Vagina (tissue), 2 donors: ENCODE results near the gene TMTC1. TPM values are rescaled to one million over a fixed set of nuclear protein-coding genes. Genes with fewer than 3 reads are reported as not detected.

Source experiments
- DNase-seq, 2 donors: peaks; one replicate each; pipeline ENCODE4 v3.0.0-alpha.2; 2017; ENCODE audit errors: extremely low spot score in 2 of 2
- H3K27ac ChIP-seq: fragments of 200-600 bp; sonication (generic); one replicate; pipeline ENCODE4 v1.5.1; 2019
- H3K27me3 ChIP-seq: fragments of 200-600 bp; sonication (generic); one replicate; pipeline ENCODE4 v1.5.1; 2019
- H3K36me3 ChIP-seq, 2 donors: fragments of 200-600 bp; sonication (generic); one replicate each; pipeline ENCODE4 v1.5.1; 2017 to 2019
- H3K4me1 ChIP-seq: fragments of 200-600 bp; sonication (generic); one replicate; pipeline ENCODE4 v1.5.1; 2019
- H3K4me3 ChIP-seq, 2 donors: fragments of 200-600 bp; sonication (generic); 1 replicate in 1 of 2; 2 replicates in 1 of 2; pipeline ENCODE4 v1.5.1; 2016 to 2019
- H3K9me3 ChIP-seq: fragments of 200-600 bp; sonication (generic); one replicate; pipeline ENCODE4 v1.5.1; 2019
- CTCF ChIP-seq, 3 experiments: fragments of 450-650 bp in 2 of 3; fragments of 200-600 bp in 1 of 3; sonication (generic) in 1 of 3; IDR thresholded peaks; one replicate each; pipeline ENCODE4 v1.5.1; 2017 to 2019; ENCODE audit warnings: antibody characterized with exemption in 3 of 3, mild to moderate bottlenecking in 2 of 3, moderate library complexity in 2 of 3
- POLR2A ChIP-seq, 2 donors: fragments of 450-650 bp; IDR thresholded peaks; one replicate each; pipeline ENCODE4 v1.6.1; 2017; ENCODE audit warnings: antibody characterized with exemption in 2 of 2, mild to moderate bottlenecking in 2 of 2, moderate library complexity in 2 of 2
- POLR2AphosphoS5 ChIP-seq, 2 donors: sonication (generic); formaldehyde crosslinking; IDR thresholded peaks; one replicate each; pipeline ENCODE4 v1.9.0; 2017; ENCODE audit warnings: antibody characterized with exemption in 2 of 2, mild to moderate bottlenecking in 2 of 2, low read depth in 1 of 2; ENCODE audit not compliant: insufficient read depth in 1 of 2
- intact Hi-C: fragments of 100-400 bp; cut with DNase I; formaldehyde crosslinking; loops from one replicate; pipeline ENCODE4 v1.15.1; 2023
- total RNA-seq: library from RNA; depleted of rRNA; stranded (reverse); fragments of >200 nt; gene quantifications from one replicate; pipeline ENCODE4 v1.2.3, GENCODE V29; 2016

The TMTC1 gene
- total RNA-seq, 1 donor from 2014 or later, result 63.8 TPM

DNA sequence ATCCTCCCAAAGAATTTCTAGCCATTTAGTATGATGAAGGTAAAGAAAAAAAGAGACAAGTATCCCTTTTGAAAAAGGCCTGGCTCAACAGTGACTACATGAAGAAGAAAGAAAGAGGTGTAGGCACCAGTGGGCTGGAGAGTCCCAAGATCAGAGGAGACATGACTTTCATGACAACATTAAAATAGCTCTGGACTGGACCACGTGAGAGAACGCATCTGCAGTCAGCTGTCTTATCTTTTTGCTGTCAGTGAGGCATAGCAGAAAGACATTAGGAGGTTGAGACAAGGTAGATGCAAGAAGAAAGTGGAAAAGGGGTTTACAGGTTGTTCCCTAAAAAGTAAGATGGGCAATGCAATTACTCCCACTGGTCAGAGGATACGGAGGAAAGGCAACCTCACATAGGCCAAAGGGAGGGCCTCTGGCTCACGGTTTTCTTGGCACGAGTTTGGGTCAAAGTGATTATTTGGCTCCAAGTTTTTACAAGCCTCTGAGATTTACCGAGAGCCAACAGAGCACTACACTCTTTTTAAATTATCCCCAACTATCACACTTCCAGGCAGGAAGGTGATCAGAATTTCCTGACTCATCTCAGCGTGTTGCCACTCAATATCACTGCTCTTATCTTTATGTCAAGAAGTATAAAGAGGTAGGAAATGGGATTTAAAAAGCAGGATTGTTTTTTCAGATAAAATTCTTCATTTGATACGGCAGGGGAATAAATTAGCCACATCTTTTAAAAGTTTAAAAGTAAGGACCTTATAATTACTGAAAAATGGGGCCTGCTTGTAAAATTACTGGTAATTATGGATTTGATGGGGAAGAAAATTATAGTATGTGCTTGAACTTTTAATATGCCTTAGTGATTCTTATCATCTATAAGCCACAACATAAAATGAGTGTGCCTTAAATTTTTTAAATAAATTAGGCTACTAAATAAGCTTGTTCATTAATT is 29.2 kb downstream of the TMTC1 start:
- no peak for TF ChIP-seq CTCF (IDR thresholded peaks at IDR 0.05)
- no peak for TF ChIP-seq POLR2A (IDR thresholded peaks at IDR 0.05)
- TF ChIP-seq POLR2AphosphoS5 (IDR thresholded peaks at IDR 0.05; ENCODE audit: insufficient read depth in 1 of 2, low read depth in 1 of 2), result peak in 1 of 2 donors; percentile 11
- Histone ChIP-seq H3K9me3 (no peaks in the 10 kb centered on the region), H3K36me3 (peaks cover 0 to 20% of the 10 kb centered on the region in 2 donors), H3K27me3 (no peaks in the 10 kb centered on the region), H3K27ac (no peak overlapping the region), H3K4me3 (no peak overlapping the region), H3K4me1 (peaks cover 13% of the 10 kb centered on the region)
- intact Hi-C loops, result no loop called here
- DNase-seq, result no peak

DNA sequence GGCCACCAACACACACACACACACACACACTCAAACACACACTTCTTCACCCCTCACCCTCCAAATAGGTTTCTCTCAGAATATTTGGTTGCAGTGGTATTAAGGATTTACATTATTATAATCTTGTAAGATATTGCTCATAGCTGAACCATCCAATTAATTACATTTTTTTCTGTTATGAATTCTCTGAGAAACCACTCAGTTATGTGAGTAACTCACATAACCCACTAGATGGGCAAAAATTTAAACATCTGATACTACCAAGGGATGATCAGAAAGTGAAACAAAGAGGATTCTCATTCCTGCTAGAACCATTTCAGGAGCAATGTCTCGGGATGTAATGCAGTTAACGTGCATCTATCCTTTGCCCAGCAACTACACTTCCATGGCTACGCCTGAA is 31.6 kb downstream of the TMTC1 start:
- no peak for DNase-seq
- intact Hi-C loops, result no loop called here
- H3K27ac ChIP-seq, result no peak overlapping the region
- peaks cover 13% of the 10 kb centered on the region for H3K4me1 ChIP-seq
- TF ChIP-seq CTCF (IDR thresholded peaks at IDR 0.05), result no peak
- no peak for TF ChIP-seq POLR2A (IDR thresholded peaks at IDR 0.05)
- no peak for TF ChIP-seq POLR2AphosphoS5 (IDR thresholded peaks at IDR 0.05; ENCODE audit: insufficient read depth in 1 of 2, low read depth in 1 of 2)
- H3K9me3 ChIP-seq, result no peaks in the 10 kb centered on the region
- H3K27me3 ChIP-seq, result no peaks in the 10 kb centered on the region
- peaks cover 0 to 20% of the 10 kb centered on the region in 2 donors for H3K36me3 ChIP-seq
- H3K4me3 ChIP-seq, result no peak overlapping the region

- no peak for TF ChIP-seq POLR2AphosphoS5 (IDR thresholded peaks at IDR 0.05; ENCODE audit: insufficient read depth in 1 of 2, low read depth in 1 of 2)
- TF ChIP-seq POLR2A (IDR thresholded peaks at IDR 0.05), result no peak
- no peak for TF ChIP-seq CTCF (IDR thresholded peaks at IDR 0.05)
Observed at GRCh38 chr12:29751676-29752075, 32.1 kb downstream of the TMTC1 start.

GRCh38 chr12:29750928-29751220 is 32.9 kb downstream of the TMTC1 start:
- Histone ChIP-seq H3K9me3 (no peaks in the 10 kb centered on the region), H3K4me1 (peaks cover 13% of the 10 kb centered on the region), H3K36me3 (peaks cover 0 to 20% of the 10 kb centered on the region in 2 donors), H3K4me3 (no peak overlapping the region), H3K27ac (no peak overlapping the region), H3K27me3 (no peaks in the 10 kb centered on the region)
- TF ChIP-seq POLR2AphosphoS5 (IDR thresholded peaks at IDR 0.05; ENCODE audit: insufficient read depth in 1 of 2, low read depth in 1 of 2) (no peak), POLR2A (IDR thresholded peaks at IDR 0.05) (no peak), CTCF (IDR thresholded peaks at IDR 0.05) (no peak)
- intact Hi-C loops, result no loop called here
- DNase-seq, result no peak

More at GRCh38 chr12:29751676-29752075, 32.1 kb downstream of the TMTC1 start:
- intact Hi-C loops, result no loop called here
- Histone ChIP-seq H3K27ac (no peak overlapping the region), H3K9me3 (no peaks in the 10 kb centered on the region), H3K4me3 (no peak overlapping the region), H3K27me3 (no peaks in the 10 kb centered on the region), H3K36me3 (peaks cover 0 to 20% of the 10 kb centered on the region in 2 donors), H3K4me1 (peaks cover 13% of the 10 kb centered on the region)
- DNase-seq, result no peak
